Frontal cortex (tissue), 4 donors: ENCODE measurements around the gene ATP2C1. TPM values are rescaled to one million over a fixed set of nuclear protein-coding genes. Genes with fewer than 3 reads are reported as not detected.

Experiments used
- DNase-seq, 2 donors: peaks; one replicate each; pipeline ENCODE4 v3.0.0; 2012; ENCODE audit warnings: low spot score in 2 of 2
- FAIRE-seq: peaks from 2 replicates; lab custom pipeline; 2012; peaks lifted over from hg19 to GRCh38; lab: Jason Lieb, UNC
- total RNA-seq: library from RNA; depleted of rRNA; stranded (reverse); fragments of >200 nt; gene quantifications from one replicate; pipeline ENCODE4 v1.2.3, GENCODE V29; 2014
- donor health status: control.
- donor health status: control.
- donor health status: control.

ATP2C1 gene
- total RNA-seq, 1 donor from 2014 or later = 132 TPM

GRCh38 chr3:130894130-130894985 is 474 bp downstream of the ATP2C1 start:
- no peak for FAIRE-seq

DNA sequence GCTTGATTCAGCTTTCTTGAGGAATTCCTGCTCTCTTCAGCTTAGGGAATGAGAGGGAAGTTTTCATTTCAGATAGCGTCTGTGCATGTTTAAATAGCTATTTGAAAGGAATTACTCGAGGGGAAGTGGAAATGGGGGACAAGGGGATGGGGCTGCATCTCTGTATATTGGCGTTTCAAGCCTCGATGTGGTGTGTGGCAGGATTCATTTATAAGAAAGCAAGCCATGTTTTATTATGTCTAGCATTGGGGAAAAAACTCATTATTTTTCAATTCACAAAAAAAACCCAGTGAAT is 1.0 kb downstream of the ATP2C1 start:
- DNase-seq = no peak
- no peak for FAIRE-seq

More at GRCh38 chr3:130894130-130894985, 474 bp downstream of the ATP2C1 start:
- peak; percentile 55 to 62 for DNase-seq

GRCh38 chr3:130895690-130896488 is 2.0 kb downstream of the ATP2C1 start:
- no peak for DNase-seq

DNA sequence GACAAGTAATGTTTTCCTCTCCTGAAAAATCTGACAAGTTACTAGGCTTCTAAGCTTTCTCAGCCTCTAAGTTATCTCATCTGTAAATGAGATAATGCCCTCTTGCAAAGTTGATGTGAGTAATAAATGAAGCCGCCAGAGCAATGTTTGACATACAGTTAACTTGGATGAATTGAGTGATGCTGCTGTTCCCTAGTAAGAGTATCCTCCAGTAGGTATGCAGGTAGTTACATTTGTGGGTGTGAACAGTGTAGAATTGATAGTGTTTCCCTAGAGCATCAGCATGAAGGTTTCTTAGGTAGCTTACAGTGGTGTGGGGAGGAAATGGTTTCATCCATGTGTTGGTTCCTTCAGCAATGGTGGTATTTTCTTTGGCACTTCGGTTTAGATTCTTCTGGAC is 3.4 kb downstream of the ATP2C1 start:
- no peak for DNase-seq
- no peak for FAIRE-seq

More at GRCh38 chr3:130895690-130896488, 2.0 kb downstream of the ATP2C1 start:
- FAIRE-seq = no peak

GRCh38 chr3:130900959-130901358 is 7.1 kb downstream of the ATP2C1 start:
- no peak for DNase-seq
- no peak for FAIRE-seq

DNA sequence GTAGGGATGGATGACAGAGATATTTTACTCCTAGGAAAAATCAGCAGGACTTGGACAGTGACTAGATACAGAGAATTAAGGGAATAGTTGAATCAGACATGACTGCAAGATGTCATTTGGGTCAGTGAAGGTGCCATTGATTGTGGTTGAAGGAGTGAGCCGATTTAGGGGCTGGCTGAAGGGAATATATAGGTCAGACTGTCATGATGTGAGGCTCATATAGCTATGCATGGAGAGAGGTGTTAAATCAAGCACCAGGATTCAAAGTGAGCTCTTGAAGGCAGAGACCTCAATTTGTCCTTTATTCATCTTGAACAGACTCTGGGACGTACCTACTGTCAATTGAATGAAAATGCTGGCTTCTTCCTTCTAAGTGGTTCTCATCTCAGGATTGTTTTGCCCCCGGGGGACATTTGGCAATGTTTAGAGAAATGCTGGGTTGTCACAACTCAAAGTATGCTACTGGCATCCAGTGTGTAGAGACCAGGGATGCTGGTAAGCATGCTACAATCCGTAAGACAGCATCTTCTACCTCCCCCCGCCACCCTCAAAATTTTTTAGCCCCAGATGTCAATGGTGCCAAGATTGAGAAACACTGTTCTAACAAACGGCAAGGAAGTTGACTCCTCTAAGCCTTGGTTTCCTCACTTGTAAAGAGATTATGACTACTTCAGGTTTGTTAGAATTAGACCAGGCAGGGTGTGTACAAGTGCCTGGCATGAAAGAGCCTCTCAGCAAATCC is 7.8 kb downstream of the ATP2C1 start:
- DNase-seq (no peak), FAIRE-seq (no peak)

DNA sequence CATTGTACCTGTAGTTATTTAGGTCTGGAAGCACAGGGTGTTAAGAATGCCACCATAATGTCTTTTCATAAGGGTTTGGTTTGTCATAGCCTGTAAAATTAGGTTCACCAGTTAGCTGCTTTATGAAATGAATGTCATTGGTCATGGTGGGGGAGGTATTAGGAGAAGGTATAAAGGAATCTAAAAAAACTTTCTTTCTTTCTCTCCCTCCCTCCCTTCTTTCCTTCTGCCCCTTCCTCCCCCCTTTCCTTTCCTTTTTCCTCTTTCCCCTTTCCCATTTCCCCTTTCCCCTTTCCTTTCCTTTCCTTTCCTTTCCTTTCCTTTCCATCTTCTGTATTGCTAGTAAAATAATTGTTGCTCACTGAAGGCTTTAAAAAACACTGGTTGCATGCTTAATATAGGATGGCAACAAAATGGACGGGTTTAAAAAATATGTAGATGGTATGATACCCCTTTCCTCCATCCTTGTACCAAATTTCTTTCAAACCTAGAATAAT is 9.6 kb downstream of the ATP2C1 start:
- FAIRE-seq (no peak), DNase-seq (no peak)

DNA sequence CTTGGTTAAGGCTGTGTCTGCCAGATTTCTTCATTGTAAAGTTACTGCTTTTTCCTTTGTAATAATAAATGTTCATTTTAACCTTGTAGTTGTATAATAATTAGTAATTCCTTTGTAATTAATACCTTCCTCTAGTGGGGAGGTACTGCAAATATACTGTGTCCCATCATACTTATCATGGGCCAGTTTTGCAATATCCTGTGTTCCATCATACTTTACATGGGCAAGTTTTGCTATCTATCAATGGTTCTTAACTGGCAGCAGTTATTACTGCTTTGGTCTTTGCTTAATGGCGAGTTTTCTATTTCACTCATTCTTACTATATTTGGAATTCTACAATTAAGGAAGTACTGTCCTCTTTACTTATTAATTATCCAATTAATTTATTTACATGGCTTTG is 10.6 kb downstream of the ATP2C1 start:
- no peak for DNase-seq
- no peak for FAIRE-seq

DNA sequence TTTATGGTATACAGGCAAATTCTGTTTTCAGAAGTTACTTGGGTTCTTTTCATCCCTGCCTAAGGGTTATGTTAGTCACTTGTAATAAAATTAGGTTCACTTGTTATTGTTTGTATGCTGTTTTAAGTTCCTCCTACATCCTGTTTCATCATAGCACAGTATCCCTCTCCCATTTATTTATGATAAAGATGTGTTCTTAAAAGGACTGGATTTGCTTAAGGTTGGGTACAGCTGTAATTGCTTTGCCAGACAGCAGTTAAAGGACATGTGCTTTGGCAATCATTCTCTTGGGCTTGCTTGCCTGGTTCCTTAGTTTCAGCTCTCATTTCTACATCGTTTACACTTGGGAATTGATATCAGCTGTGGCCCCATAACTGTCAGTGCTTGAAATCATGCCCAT is 11.7 kb downstream of the ATP2C1 start:
- DNase-seq = no peak
- no peak for FAIRE-seq

GRCh38 chr3:130906374-130906995 is 12.6 kb downstream of the ATP2C1 start:
- FAIRE-seq (no peak), DNase-seq (no peak)

- no peak for FAIRE-seq
- no peak for DNase-seq
These were observed 13.6 kb downstream of the ATP2C1 start for GRCh38 chr3:130907500-130907899.

DNA sequence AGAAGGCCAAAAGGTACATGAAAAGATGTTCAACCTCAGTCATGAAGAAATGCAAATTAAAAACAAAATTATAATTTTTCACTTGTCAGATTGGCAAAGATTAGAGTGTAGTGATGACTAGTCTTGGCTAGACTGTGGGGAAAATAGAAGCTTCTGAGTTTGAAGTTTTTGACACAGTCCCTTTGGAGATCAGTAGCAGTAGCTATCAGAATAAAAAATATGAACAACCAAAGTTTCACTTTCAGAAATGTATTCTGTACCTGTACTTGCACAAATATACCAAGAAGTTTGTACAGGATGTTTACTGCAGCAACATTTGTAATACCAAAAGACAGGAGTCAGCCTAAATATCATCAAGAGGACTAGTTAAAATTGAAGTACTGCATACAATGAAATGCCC is 14.1 kb downstream of the ATP2C1 start:
- FAIRE-seq = no peak
- DNase-seq = no peak

GRCh38 chr3:130915567-130916292 is 21.8 kb downstream of the ATP2C1 start:
- FAIRE-seq = no peak

DNA sequence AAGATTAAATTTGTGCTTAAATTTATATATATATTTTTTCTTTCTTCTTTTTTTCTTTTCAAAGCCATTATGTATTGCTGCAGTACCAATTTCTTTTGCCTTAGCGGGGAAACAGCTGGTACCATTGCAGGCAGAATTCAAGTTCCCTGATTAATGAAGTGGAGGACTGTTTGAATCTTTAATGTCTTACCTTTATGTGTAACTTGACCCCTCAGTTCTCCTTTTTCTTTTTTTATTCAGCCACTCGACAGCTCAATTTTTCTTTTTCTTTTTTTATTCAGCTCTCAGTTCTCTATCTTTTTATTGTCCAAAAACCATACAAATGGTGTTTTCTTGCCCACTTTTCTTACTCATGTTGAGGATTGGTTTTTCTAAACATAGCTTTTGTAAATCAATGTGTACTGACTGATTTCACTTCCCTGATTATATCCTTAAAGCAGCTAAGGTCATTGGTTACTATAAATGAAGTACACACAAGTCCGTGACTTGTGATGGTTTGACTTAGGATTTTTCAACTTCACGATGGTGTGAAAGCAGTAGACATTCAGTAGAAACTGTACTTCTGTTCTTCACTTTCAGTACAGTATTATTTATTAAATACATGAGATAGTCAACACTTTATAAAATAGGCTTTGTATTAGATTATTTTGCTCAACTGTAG is 22.8 kb downstream of the ATP2C1 start:
- DNase-seq = no peak
- FAIRE-seq = no peak

More at GRCh38 chr3:130915567-130916292, 21.8 kb downstream of the ATP2C1 start:
- no peak for DNase-seq

DNA sequence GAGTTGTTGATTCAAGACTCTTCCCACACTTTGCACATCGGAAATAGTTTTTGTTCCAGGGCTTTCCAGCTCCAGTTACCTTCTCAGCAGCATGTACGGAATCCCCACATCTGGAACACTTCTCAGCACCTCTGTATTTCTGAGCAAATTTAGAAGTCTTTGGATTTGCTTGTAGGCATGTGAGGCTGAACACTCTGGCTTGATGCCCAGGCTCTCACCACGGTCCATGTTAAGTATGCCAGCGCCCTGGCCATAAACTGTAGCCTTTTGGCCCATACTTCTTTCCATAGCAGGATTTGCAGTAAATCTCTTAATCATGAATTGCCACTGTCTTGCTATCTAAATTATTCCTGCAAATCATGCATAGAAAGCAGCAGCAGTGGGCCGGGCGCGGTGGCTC is 24.4 kb downstream of the ATP2C1 start:
- no peak for DNase-seq
- no peak for FAIRE-seq

DNA sequence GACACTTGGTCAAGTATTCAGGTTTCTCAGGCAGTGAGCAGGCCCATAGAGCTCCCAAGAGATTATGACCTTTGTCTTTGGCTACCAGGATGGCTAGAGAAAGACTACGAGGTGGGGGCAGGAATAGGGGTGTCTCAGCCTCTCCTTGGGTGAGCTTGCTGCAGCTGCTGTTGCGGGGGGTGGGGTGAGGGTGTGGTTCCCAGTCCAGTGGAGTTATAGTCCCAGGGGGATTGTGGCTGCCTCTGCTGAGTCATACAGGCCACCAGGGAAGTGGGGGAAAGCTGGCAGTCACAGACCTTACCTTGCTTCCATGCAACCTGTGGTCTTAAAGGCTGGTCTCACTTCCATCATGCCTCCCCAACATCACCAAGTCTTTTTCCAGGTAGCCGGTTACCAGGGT is 31.7 kb downstream of the ATP2C1 start:
- no peak for FAIRE-seq
- no peak for DNase-seq

GRCh38 chr3:130926504-130926903 is 32.6 kb downstream of the ATP2C1 start:
- DNase-seq = no peak
- no peak for FAIRE-seq

- no peak for DNase-seq
- FAIRE-seq = no peak
These were observed 35.9 kb downstream of the ATP2C1 start for GRCh38 chr3:130929804-130930203.

DNA sequence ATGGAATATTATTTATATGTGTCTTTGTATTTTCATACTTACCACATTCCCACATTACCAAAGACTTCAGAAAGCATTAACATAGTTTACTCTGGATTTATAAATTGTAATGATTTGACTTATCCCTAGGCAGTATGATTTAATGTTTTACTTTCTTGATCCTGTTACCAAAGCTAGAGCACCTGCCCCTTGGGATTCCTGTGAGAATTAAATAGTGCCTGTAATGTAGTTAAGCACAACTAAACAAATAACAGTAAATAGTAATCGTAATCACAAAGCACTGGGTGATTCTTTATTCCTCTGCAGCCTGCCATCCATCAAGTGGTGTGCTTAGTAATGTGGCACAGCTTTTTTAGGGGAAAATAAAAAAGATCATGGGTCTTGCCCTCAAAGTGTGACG is 39.1 kb downstream of the ATP2C1 start:
- no peak for FAIRE-seq
- DNase-seq = no peak
